ENCODE results near the gene TCF4.

GRCh38 chr18:55296778-55297177 is 291.2 kb downstream of the TCF4 start:
- TF ChIP-seq SUZ12 (IDR thresholded peaks at IDR 0.05) (no peak), BHLHE40 (IDR thresholded peaks at IDR 0.05; ENCODE audit: borderline replicate concordance) (no peak), ARNT (IDR thresholded peaks at IDR 0.05) (no peak), L3MBTL2 (conservative IDR thresholded peaks at IDR 0.05) (no peak), TARDBP (IDR thresholded peaks at IDR 0.05) (no peak)

All from HEK293T (cell line).